IMR-90 (cell line): Measurements from ENCODE around the gene SIGLEC6. TPM values are rescaled to one million over a fixed set of nuclear protein-coding genes. Genes with fewer than 3 reads are reported as not detected.

Experiments used
- ATAC-seq: fragments of 200-7000 bp; cut with Tn5 transposase; 2 replicates; pipeline ENCODE4 v1.9.1; 2020; ENCODE audit warnings: low read depth, mild to moderate bottlenecking, moderate library complexity
- BruUV-seq: library from RNA; stranded (reverse); fragments of 400-500 nt; replicated peaks from 2 replicates; lab custom pipeline; 2021; lab: Mats Ljungman, UMichigan
- CTCF ChIA-PET: fragments of 300-600 bp; formaldehyde crosslinking; extraction: SDS; loops from one replicate; lab custom pipeline; 2021; ENCODE audit warnings: antibody characterized with exemption; lab: Yijun Ruan, JAX
- POLR2A ChIA-PET: fragments of 300-600 bp; sonication (Branson Sonifier 250); formaldehyde crosslinking; loops from one replicate; lab custom pipeline; 2022; ENCODE audit warnings: antibody characterized with exemption; ENCODE audit not compliant: unreplicated experiment; lab: Charles Lee
- DNase-seq: peaks from one replicate; pipeline ENCODE4 v3.0.0; 2013
- H2AFZ ChIP-seq: replicated peaks from 2 replicates; pipeline ENCODE3; 2013; ENCODE audit warnings: low read length, mild to moderate bottlenecking; ENCODE audit not compliant: poor library complexity
- H2AK5ac ChIP-seq: 2 replicates; pipeline ENCODE4 v1.6.1; 2013; ENCODE audit warnings: low read depth, low read length, inconsistent platforms
- H2AK9ac ChIP-seq: replicated peaks from 2 replicates; pipeline ENCODE3; 2013; ENCODE audit warnings: mild to moderate bottlenecking, low read depth, low read length, moderate library complexity; ENCODE audit not compliant: poor library complexity
- H2BK120ac ChIP-seq: 2 replicates; pipeline ENCODE4 v1.6.1; 2013; ENCODE audit warnings: low read depth, low read length, inconsistent platforms
- H2BK15ac ChIP-seq: 3 replicates; pipeline ENCODE4 v1.6.1; 2013; ENCODE audit warnings: low read depth, low read length, inconsistent platforms
- H2BK20ac ChIP-seq: 2 replicates; pipeline ENCODE4 v1.6.1; 2013; ENCODE audit warnings: low read depth, mild to moderate bottlenecking, inconsistent platforms, low read length, moderate library complexity
- H2BK5ac ChIP-seq: 2 replicates; pipeline ENCODE4 v1.6.1; 2013; ENCODE audit warnings: mild to moderate bottlenecking, low read depth, low read length, inconsistent platforms; ENCODE audit not compliant: poor library complexity, severe bottlenecking
- H3K14ac ChIP-seq: replicated peaks from 2 replicates; pipeline ENCODE4 v1.6.1; 2013; ENCODE audit warnings: low read depth, low read length, inconsistent platforms
- H3K18ac ChIP-seq: 2 replicates; pipeline ENCODE4 v1.6.1; 2013; ENCODE audit warnings: low read depth, low read length, control low read depth
- H3K23ac ChIP-seq: 2 replicates; pipeline ENCODE4 v1.6.1; 2013; ENCODE audit warnings: low read depth, low read length, inconsistent platforms
- H3K27ac ChIP-seq: 2 replicates; pipeline ENCODE4 v1.5.1; 2013; ENCODE audit warnings: mild to moderate bottlenecking, control low read depth, low read length; ENCODE audit not compliant: insufficient read depth
- H3K27me3 ChIP-seq: 2 replicates; pipeline ENCODE4 v1.6.1; 2013; ENCODE audit warnings: low read length; ENCODE audit not compliant: control insufficient read depth, insufficient read depth
- H3K36me3 ChIP-seq: 2 replicates; pipeline ENCODE4 v1.6.1; 2013; ENCODE audit warnings: low read length, mixed read lengths; ENCODE audit not compliant: control insufficient read depth, insufficient read depth
- H3K4ac ChIP-seq: 2 replicates; pipeline ENCODE4 v1.6.1; 2013; ENCODE audit warnings: low read depth, low read length, inconsistent platforms
- H3K4me1 ChIP-seq: 2 replicates; pipeline ENCODE4 v1.6.1; 2013; ENCODE audit warnings: low read length, mixed read lengths; ENCODE audit not compliant: control insufficient read depth, insufficient read depth
- H3K4me2 ChIP-seq: 2 replicates; pipeline ENCODE4 v1.6.1; 2013; ENCODE audit warnings: low read depth, mild to moderate bottlenecking, control low read depth, low read length, moderate library complexity
- H3K4me3 ChIP-seq: 2 replicates; pipeline ENCODE4 v1.5.1; 2013; ENCODE audit warnings: low read depth, mild to moderate bottlenecking, control low read depth, low read length, moderate library complexity; ENCODE audit not compliant: insufficient read depth
- H3K56ac ChIP-seq: 2 replicates; pipeline ENCODE4 v1.6.1; 2013; ENCODE audit warnings: low read length, inconsistent platforms; ENCODE audit not compliant: insufficient read depth; ENCODE audit errors: extremely low read depth
- H3K79me1 ChIP-seq, 2 experiments: 2 replicates each; pipeline ENCODE4 v1.6.1; 2013; ENCODE audit warnings: low read length in 2 of 2, inconsistent platforms in 1 of 2, low read depth in 1 of 2
- H3K9ac ChIP-seq: 2 replicates; pipeline ENCODE4 v1.6.1; 2013; ENCODE audit warnings: low read depth, low read length, control low read depth
- H3K9me1 ChIP-seq: 2 replicates; pipeline ENCODE4 v1.6.1; 2013; ENCODE audit warnings: low read length, inconsistent platforms; ENCODE audit not compliant: insufficient read depth
- H3K9me3 ChIP-seq: 2 replicates; pipeline ENCODE4 v1.6.1; 2013; ENCODE audit warnings: low read length; ENCODE audit not compliant: control insufficient read depth, insufficient read depth
- H4K20me1 ChIP-seq: 2 replicates; pipeline ENCODE4 v1.6.1; 2013; ENCODE audit warnings: low read length, inconsistent platforms; ENCODE audit not compliant: insufficient read depth
- H4K5ac ChIP-seq: 2 replicates; pipeline ENCODE4 v1.6.1; 2013; ENCODE audit warnings: mild to moderate bottlenecking, low read depth, low read length, control low read depth
- H4K8ac ChIP-seq, 2 experiments: 2 replicates each; pipeline ENCODE4 v1.6.1; 2013; ENCODE audit warnings: low read depth in 2 of 2, low read length in 2 of 2, control low read depth in 1 of 2, inconsistent platforms in 1 of 2
- H4K91ac ChIP-seq: 2 replicates; pipeline ENCODE4 v1.6.1; 2013; ENCODE audit warnings: low read depth, low read length, inconsistent platforms; ENCODE audit not compliant: insufficient read depth
- BHLHE40 ChIP-seq: fragments of 150-350 bp; IDR thresholded peaks from 2 replicates; pipeline ENCODE4 v1.6.1; 2016; ENCODE audit warnings: mild to moderate bottlenecking, low read depth, low read length
- CEBPB ChIP-seq: IDR thresholded peaks from 2 replicates; pipeline ENCODE4 v1.6.1; 2012; ENCODE audit warnings: low read depth, low read length, improper control_type of control experiment
- CHD1 ChIP-seq: IDR thresholded peaks from 2 replicates; pipeline ENCODE4 v1.6.1; 2012; ENCODE audit warnings: low read depth, low read length, improper control_type of control experiment
- FOS ChIP-seq: fragments of 150-350 bp; IDR thresholded peaks from 2 replicates; pipeline ENCODE4 v1.6.1; 2016; ENCODE audit warnings: low read depth, low read length
- MAFK ChIP-seq: IDR thresholded peaks from 2 replicates; pipeline ENCODE4 v1.6.1; 2012; ENCODE audit warnings: low read depth, low read length, improper control_type of control experiment
- MAZ ChIP-seq: IDR thresholded peaks from 2 replicates; pipeline ENCODE4 v1.6.1; 2012; ENCODE audit warnings: low read depth, mild to moderate bottlenecking, low read length, improper control_type of control experiment, moderate library complexity, borderline replicate concordance
- MXI1 ChIP-seq: IDR thresholded peaks from 2 replicates; pipeline ENCODE4 v1.6.1; 2012; ENCODE audit warnings: low read depth, mild to moderate bottlenecking, low read length, moderate library complexity, borderline replicate concordance
- NFE2L2 ChIP-seq: fragments of 150-350 bp; IDR thresholded peaks from 2 replicates; pipeline ENCODE4 v1.6.1; 2016; ENCODE audit warnings: low read depth, mild to moderate bottlenecking, low read length
- POLR2A ChIP-seq: IDR thresholded peaks from 2 replicates; pipeline ENCODE4 v1.6.1; 2012; ENCODE audit warnings: mild to moderate bottlenecking, low read depth, low read length
- RAD21 ChIP-seq: IDR thresholded peaks from 2 replicates; pipeline ENCODE4 v1.6.1; 2012; ENCODE audit warnings: low read length, improper control_type of control experiment
- RCOR1 ChIP-seq: IDR thresholded peaks from 2 replicates; pipeline ENCODE4 v1.6.1; 2012; ENCODE audit warnings: mild to moderate bottlenecking, low read length, improper control_type of control experiment; ENCODE audit not compliant: insufficient replicate concordance
- SMC3 ChIP-seq: fragments of 150-350 bp; IDR thresholded peaks from 2 replicates; pipeline ENCODE4 v1.6.1; 2016; ENCODE audit warnings: low read depth, mild to moderate bottlenecking, antibody characterized with exemption, low read length, moderate library complexity
- WGBS, 2 experiments: methylation state at CpG; one replicate each; pipeline versions ENCODE4 v1.1.5 to v1.1.7; 2013; ENCODE audit warnings: missing lambda C conversion rate in 2 of 2; ENCODE audit not compliant: insufficient read length in 1 of 2; ENCODE audit errors: extremely low coverage in 2 of 2; 5-methylcytosine and 5-hydroxymethylcytosine counted together
- dilution Hi-C: fragments of 300-500 bp; cut with HindIII; formaldehyde crosslinking; loops from one replicate; pipeline ENCODE4 v1.14.3; 2018; ENCODE audit warnings: low sequenced_read_pairs; ENCODE audit not compliant: unreplicated experiment
- in situ Hi-C: fragments of 300-500 bp; cut with MboI; formaldehyde crosslinking; loops from 3 replicates; pipeline ENCODE4 v1.14.3; 2019; ENCODE audit warnings: low sequenced_read_pairs, inconsistent platforms, mixed read lengths
- intact Hi-C: fragments of 100-400 bp; cut with micrococcal nuclease; formaldehyde crosslinking; loops from 2 replicates; pipeline ENCODE4 v1.10.0; 2022
- polyA plus RNA-seq, 3 experiments: library from polyadenylated mRNA; depleted of rRNA; stranded (reverse); fragments of >200 nt; gene quantifications; 2 replicates each; pipeline ENCODE4 v1.2.3, GENCODE V29; 2012; ENCODE audit warnings: low replicate concordance in 1 of 3
- total RNA-seq: library from RNA; depleted of rRNA; stranded (reverse); fragments of >200 nt; gene quantifications from 2 replicates; pipeline ENCODE4 v1.2.3, GENCODE V29; 2012
- TF ChIP-seq, protein P1 (sequence below): fragments of 150-350 bp; IDR thresholded peaks from 2 replicates; pipeline ENCODE4 v1.6.1; 2017; ENCODE audit warnings: mild to moderate bottlenecking, antibody characterized with exemption, low read length, low read depth
- TF ChIP-seq, protein P2 (sequence below): fragments of 150-350 bp; IDR thresholded peaks from 2 replicates; pipeline ENCODE4 v1.6.1; 2016; ENCODE audit warnings: low read depth, mild to moderate bottlenecking, low read length, moderate library complexity, borderline replicate concordance
- TF ChIP-seq, protein P3 (sequence below): conservative IDR thresholded peaks from 2 replicates; pipeline ENCODE4 v1.5.1; 2012; ENCODE audit warnings: mild to moderate bottlenecking, low read depth, low read length, improper control_type of control experiment

The SIGLEC6 gene
- total and polyA plus RNA-seq, 2 of the 4 experiments (the other 2 are of a cell fraction): not detected

DNA sequence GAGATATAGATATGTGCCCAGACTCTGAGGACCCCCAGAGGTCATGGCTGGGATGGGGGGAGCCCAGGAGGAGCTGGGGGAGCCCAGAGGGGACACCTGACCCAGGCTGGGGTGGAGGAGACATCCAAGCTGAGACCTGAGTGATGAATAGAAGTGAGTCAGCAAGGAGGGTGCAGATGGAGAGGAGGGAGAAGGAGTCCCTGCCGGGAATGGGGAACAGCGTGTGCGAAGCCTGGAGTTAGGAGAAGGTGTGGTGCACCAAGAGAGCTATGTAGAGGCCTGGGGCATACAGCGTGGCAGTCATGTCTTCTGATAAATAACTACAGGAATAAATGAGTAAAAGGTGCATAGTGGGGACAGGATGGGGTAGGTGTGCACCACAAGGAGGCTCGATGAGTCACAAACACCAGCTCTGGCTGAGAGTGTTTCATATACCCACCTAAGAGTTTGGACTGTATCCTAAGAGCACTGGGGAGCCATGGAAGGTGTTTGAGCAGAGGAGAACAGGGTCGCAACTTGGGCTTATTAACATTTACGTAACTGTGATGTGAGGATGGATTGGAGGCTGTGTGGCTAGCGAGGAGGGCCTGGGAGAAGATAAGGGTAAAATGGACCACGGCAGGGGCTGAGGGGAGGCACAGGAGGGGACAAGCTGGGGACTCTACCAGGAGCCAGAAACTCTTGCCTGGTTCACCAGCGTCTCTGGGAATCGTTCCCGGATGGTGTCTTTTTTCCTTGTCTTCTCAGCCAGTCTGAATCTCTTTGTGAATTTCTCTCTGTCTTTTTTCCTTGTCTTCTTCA, 51.7 kb downstream of the SIGLEC6 start:
- H3K9ac ChIP-seq: no peak overlapping the region
- H3K56ac ChIP-seq: no peak overlapping the region
- H3K27me3 ChIP-seq: no peaks in the 10 kb centered on the region
- H4K20me1 ChIP-seq: no peaks in the 10 kb centered on the region
- TF ChIP-seq RCOR1 (no peak), MAZ (no peak), NFE2L2 (no peak), CEBPB (no peak), FOS (no peak), MXI1 (no peak), MAFK (no peak), CHD1 (no peak), SMC3 (no peak), RAD21 (no peak), BHLHE40 (no peak), POLR2A (no peak)
- TF ChIP-seq, protein P1, sequence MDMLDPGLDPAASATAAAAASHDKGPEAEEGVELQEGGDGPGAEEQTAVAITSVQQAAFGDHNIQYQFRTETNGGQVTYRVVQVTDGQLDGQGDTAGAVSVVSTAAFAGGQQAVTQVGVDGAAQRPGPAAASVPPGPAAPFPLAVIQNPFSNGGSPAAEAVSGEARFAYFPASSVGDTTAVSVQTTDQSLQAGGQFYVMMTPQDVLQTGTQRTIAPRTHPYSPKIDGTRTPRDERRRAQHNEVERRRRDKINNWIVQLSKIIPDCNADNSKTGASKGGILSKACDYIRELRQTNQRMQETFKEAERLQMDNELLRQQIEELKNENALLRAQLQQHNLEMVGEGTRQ: no peak
- TF ChIP-seq, protein P2, sequence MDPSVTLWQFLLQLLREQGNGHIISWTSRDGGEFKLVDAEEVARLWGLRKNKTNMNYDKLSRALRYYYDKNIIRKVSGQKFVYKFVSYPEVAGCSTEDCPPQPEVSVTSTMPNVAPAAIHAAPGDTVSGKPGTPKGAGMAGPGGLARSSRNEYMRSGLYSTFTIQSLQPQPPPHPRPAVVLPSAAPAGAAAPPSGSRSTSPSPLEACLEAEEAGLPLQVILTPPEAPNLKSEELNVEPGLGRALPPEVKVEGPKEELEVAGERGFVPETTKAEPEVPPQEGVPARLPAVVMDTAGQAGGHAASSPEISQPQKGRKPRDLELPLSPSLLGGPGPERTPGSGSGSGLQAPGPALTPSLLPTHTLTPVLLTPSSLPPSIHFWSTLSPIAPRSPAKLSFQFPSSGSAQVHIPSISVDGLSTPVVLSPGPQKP: no peak
- TF ChIP-seq, protein P3, sequence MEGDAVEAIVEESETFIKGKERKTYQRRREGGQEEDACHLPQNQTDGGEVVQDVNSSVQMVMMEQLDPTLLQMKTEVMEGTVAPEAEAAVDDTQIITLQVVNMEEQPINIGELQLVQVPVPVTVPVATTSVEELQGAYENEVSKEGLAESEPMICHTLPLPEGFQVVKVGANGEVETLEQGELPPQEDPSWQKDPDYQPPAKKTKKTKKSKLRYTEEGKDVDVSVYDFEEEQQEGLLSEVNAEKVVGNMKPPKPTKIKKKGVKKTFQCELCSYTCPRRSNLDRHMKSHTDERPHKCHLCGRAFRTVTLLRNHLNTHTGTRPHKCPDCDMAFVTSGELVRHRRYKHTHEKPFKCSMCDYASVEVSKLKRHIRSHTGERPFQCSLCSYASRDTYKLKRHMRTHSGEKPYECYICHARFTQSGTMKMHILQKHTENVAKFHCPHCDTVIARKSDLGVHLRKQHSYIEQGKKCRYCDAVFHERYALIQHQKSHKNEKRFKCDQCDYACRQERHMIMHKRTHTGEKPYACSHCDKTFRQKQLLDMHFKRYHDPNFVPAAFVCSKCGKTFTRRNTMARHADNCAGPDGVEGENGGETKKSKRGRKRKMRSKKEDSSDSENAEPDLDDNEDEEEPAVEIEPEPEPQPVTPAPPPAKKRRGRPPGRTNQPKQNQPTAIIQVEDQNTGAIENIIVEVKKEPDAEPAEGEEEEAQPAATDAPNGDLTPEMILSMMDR: no peak
- H2BK120ac ChIP-seq: no peak overlapping the region
- no peak overlapping the region for H4K8ac ChIP-seq
- H3K4me2 ChIP-seq: no peak overlapping the region
- no peak overlapping the region for H3K4me3 ChIP-seq
- ChIA-PET CTCF (no interaction called here), POLR2A (no interaction called here)
- peaks cover 15% of the 10 kb centered on the region; the same call in 1 of the 2 replicates for H3K9me3 ChIP-seq
- ATAC-seq (no peak), DNase-seq (no peak)
- no peak overlapping the region for H3K18ac ChIP-seq
- no TSS peak for BruUV-seq
- dilution Hi-C loops: no loop called here
- H3K4me1 ChIP-seq: no peaks in the 10 kb centered on the region
- no peak overlapping the region for H2AK5ac ChIP-seq
- H3K23ac ChIP-seq: no peak overlapping the region
- no peak overlapping the region for H2AK9ac ChIP-seq
- H3K27ac ChIP-seq: no peak overlapping the region
- in situ Hi-C loops: no loop called here
- no peaks in the 10 kb centered on the region for H3K79me1 ChIP-seq
- no peaks in the 10 kb centered on the region for H3K9me1 ChIP-seq
- no peak overlapping the region for H4K5ac ChIP-seq
- H2BK15ac ChIP-seq: no peak overlapping the region
- H3K14ac ChIP-seq: no peak overlapping the region
- H4K91ac ChIP-seq: no peak overlapping the region
- H2AFZ ChIP-seq: no peak overlapping the region
- H3K36me3 ChIP-seq: no peaks in the 10 kb centered on the region
- WGBS, 2 experiments: 67% methylated on average over 11 of the region's 12 CpGs; no CpG with 5 or more reads in 1 of the 2 experiments
- intact Hi-C loops: no loop called here
- no peak overlapping the region for H2BK20ac ChIP-seq
- no peak overlapping the region for H2BK5ac ChIP-seq
- H3K4ac ChIP-seq: no peak overlapping the region
